Pancreas (tissue), 10 donors: ENCODE results near the gene CLDND1. TPM values are rescaled to one million over a fixed set of nuclear protein-coding genes. Genes with fewer than 3 reads are reported as not detected.

Experiments used
- ATAC-seq, 4 donors: fragments of 200-7000 bp; cut with Tn5 transposase; one replicate each; pipeline versions ENCODE4 v1.8.0 to v1.9.1; 2020; ENCODE audit warnings: mild to moderate bottlenecking in 4 of 4, moderate library complexity in 4 of 4
- DNase-seq, 6 donors: peaks; one replicate each; pipeline ENCODE4 v3.0.0-alpha.2; 2020
- FAIRE-seq: peaks from 2 replicates; lab custom pipeline; 2012; peaks lifted over from hg19 to GRCh38; lab: Jason Lieb, UNC
- H3K27ac ChIP-seq, 4 donors: fragments of 200-600 bp; sonication (generic); 1 replicate in 3 of 4; 2 replicates in 1 of 4; pipeline versions ENCODE4 v1.5.0 to v1.8.0; 2020
- H3K27me3 ChIP-seq, 4 donors: fragments of 200-600 bp; one replicate each; pipeline ENCODE4 v1.8.0; 2021
- H3K36me3 ChIP-seq, 3 donors: fragments of 200-600 bp; sonication (generic) in 1 of 3; one replicate each; pipeline versions ENCODE4 v1.5.0 to v1.8.0; 2020 to 2021
- H3K4me1 ChIP-seq, 3 donors: fragments of 200-600 bp; one replicate each; pipeline ENCODE4 v1.8.0; 2021
- H3K4me3 ChIP-seq, 4 donors: fragments of 200-600 bp; sonication (generic) in 2 of 4; one replicate each; pipeline versions ENCODE4 v1.5.0 to v1.8.0; 2020 to 2021
- H3K9me3 ChIP-seq, 4 donors: fragments of 200-600 bp; one replicate each; pipeline ENCODE4 v1.8.0; 2021
- WGBS, 2 donors: extraction: QIAGEN DNeasy Blood & Tissue Kit; methylation state at CpG; one replicate each; pipeline ENCODE4 v1.1.7; 2013; 5-methylcytosine and 5-hydroxymethylcytosine counted together
- intact Hi-C, 3 donors: fragments of 100-400 bp; cut with DNase I; formaldehyde crosslinking; loops; one replicate each; pipeline versions ENCODE4 v1.11.1 to v1.14.2; 2022
- polyA plus RNA-seq, 2 donors: library from polyadenylated mRNA; stranded (reverse); fragments of 200-250 nt; gene quantifications; one replicate each; pipeline ENCODE4 v1.2.3, GENCODE V29; 2013
- total RNA-seq, 6 donors: library from RNA; stranded (reverse); fragmentation: NEBNext Ultra II Directional in 4 of 6; extraction: Animal tissue kit (Norgen Biotek cat#: 25700) in 4 of 6; gene quantifications; one replicate each; pipeline versions ENCODE4 v1.2.1 to v1.2.4, GENCODE V29; 2021 to 2023
- TF ChIP-seq, protein P1 (sequence below), 4 donors: fragments of 200-600 bp; sonication (generic) in 3 of 4; IDR thresholded peaks; one replicate each; pipeline versions ENCODE4 v1.5.0 to v1.8.0; 2021; ENCODE audit warnings: antibody characterized with exemption in 4 of 4
- donor health status: healthy with polysubstance abuse.
- donor health status: DM: no; HTN: no; CAD: no; lungs with moderate emphysema.
- donor health status: DM: no; HTN: no; CAD: no.
- donor health status: control.
- donor health status: control.
- donor health status: Bipolar disorder and iron deficiency.
- donor health status: DM: yes; HTN: yes; CAD: no.
- donor health status: DM: no; HTN: no; CAD: no.
- donor health status: DM: no; HTN: no; CAD: no.
- donor health status: DM: yes; HTN: yes; CAD: no.

The CLDND1 gene
- total and polyA plus RNA-seq, 8 donors, result 16.0 to 37.2 (median 22.3) TPM

DNA sequence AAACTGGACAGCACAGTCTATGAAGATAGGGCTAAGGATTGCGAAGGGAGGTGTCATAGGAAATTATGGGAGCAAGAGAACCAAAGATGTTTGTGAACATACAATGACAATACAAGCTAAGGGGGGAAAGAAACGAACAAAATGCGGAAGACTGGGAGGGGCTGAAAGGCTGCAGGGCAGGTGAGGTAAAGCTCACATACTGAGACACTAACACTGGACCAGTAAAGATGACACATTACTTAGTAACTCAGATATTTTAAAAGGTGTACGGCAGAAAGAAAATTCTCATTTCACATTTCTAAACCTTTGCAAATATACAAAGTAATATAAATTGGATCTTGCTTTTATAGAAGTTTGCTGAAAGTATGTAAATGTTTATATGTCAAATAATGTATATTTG is 10.1 kb downstream of the CLDND1 start:
- intact Hi-C loops, result no loop called here
- DNase-seq (no peak), FAIRE-seq (no peak), ATAC-seq (no peak)
- Histone ChIP-seq H3K9me3 (no peaks in the 10 kb centered on the region), H3K27ac (no peak overlapping the region), H3K36me3 (no peaks in the 10 kb centered on the region), H3K27me3 (no peaks in the 10 kb centered on the region), H3K4me1 (no peaks in the 10 kb centered on the region), H3K4me3 (no peak overlapping the region)
- WGBS, 2 donors, result 89 to 92% methylated on average over 4 of the region's 4 CpGs
- TF ChIP-seq, protein P1, sequence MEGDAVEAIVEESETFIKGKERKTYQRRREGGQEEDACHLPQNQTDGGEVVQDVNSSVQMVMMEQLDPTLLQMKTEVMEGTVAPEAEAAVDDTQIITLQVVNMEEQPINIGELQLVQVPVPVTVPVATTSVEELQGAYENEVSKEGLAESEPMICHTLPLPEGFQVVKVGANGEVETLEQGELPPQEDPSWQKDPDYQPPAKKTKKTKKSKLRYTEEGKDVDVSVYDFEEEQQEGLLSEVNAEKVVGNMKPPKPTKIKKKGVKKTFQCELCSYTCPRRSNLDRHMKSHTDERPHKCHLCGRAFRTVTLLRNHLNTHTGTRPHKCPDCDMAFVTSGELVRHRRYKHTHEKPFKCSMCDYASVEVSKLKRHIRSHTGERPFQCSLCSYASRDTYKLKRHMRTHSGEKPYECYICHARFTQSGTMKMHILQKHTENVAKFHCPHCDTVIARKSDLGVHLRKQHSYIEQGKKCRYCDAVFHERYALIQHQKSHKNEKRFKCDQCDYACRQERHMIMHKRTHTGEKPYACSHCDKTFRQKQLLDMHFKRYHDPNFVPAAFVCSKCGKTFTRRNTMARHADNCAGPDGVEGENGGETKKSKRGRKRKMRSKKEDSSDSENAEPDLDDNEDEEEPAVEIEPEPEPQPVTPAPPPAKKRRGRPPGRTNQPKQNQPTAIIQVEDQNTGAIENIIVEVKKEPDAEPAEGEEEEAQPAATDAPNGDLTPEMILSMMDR (IDR thresholded peaks at IDR 0.05), result no peak

DNA sequence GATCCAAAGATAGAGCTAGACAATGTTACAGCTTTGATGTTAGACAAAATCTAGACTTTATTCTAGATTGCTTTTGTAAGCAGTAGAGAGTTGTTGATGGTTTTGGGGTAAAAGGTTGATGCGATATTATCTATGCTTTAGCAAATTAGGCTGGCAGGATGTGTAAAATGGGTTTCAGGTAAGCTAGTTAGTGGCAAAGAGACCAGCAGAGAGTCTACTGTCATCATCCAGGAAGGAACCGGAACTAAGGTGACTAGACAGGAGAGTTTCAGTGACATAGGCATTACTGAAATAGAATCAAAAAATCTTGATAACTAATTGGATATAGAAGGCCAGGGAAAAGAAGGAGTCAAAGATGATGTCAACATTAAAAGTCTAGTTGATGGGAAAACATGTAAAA is 14.1 kb downstream of the CLDND1 start:
- DNase-seq (no peak), FAIRE-seq (no peak), ATAC-seq (no peak)
- Histone ChIP-seq H3K27me3 (no peaks in the 10 kb centered on the region), H3K36me3 (no peaks in the 10 kb centered on the region), H3K9me3 (no peaks in the 10 kb centered on the region), H3K4me1 (no peaks in the 10 kb centered on the region), H3K4me3 (no peak overlapping the region), H3K27ac (no peak overlapping the region)
- TF ChIP-seq, protein P1 (IDR thresholded peaks at IDR 0.05), result no peak
- intact Hi-C loops, result no loop called here
- WGBS, 2 donors, result 97 to 99% methylated on average over 2 of the region's 2 CpGs

DNA sequence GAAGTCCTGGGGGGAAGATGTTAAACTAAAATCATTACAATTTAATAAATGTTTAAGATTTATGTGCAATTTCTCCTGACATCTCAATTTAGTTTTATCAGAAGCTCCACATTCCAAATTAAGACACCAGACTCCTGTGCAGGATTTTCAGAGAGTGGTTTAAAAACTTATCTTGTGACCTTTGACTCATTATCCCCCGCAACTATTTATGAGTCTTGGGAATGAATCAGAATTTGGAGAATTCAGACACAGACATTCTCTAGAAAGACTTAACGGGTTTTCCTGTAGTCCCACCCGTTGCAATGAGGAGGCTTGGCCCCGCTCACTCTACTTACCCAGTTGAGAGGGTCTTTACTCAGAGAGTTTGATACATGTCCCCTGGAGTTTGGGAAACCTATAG is 18.2 kb downstream of the CLDND1 start:
- intact Hi-C loops, result no loop called here
- DNase-seq (no peak), ATAC-seq (no peak), FAIRE-seq (no peak)
- no peak overlapping the region for H3K4me3 ChIP-seq
- TF ChIP-seq, protein P1 (IDR thresholded peaks at IDR 0.05), result no peak
- no peaks in the 10 kb centered on the region for H3K27me3 ChIP-seq
- H3K4me1 ChIP-seq, result no peaks in the 10 kb centered on the region
- H3K36me3 ChIP-seq, result no peaks in the 10 kb centered on the region
- no peaks in the 10 kb centered on the region for H3K9me3 ChIP-seq
- H3K27ac ChIP-seq, result no peak overlapping the region
- WGBS, 2 donors, result 56 to 59% methylated on average over 4 of the region's 4 CpGs

DNA sequence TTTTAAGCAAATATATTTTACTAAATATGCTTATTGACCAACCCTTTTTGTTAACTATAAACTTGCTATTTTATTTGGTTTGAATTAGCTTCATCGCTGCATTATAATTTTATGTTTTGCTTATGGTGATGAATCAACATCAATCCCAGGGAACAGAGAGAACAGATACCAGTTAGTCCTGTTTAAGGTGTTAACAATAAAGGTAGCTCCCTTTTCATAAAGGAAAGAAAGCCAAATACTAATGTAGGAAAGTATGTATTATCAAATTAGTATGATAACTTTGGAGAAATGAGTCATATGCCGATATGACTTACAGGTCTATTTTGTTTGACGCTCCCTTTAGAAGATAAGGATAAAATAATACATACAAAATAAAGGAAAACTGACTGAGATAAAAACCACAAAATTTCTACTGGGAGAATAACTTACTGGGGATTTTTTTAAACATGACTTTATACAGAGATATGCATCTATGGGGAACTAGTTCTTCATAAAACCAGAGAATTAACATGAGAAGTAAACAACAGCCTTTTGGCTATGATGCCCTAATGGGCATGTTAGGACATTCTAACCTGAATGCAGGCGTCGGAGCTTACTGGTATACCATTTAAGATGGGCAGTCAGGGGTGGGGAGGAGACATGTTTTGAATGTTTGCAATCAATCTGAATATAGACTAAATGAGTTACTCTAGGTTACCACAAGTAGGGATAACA is 20.7 kb downstream of the CLDND1 start:
- Histone ChIP-seq H3K27me3 (no peaks in the 10 kb centered on the region), H3K27ac (no peak overlapping the region), H3K4me3 (no peak overlapping the region), H3K4me1 (no peaks in the 10 kb centered on the region), H3K36me3 (no peaks in the 10 kb centered on the region), H3K9me3 (no peaks in the 10 kb centered on the region)
- DNase-seq (no peak), FAIRE-seq (no peak), ATAC-seq (no peak)
- WGBS, 2 donors, result 75 to 86% methylated on average over 5 of the region's 5 CpGs
- TF ChIP-seq, protein P1 (IDR thresholded peaks at IDR 0.05), result no peak
- intact Hi-C loops, result no loop called here

DNA sequence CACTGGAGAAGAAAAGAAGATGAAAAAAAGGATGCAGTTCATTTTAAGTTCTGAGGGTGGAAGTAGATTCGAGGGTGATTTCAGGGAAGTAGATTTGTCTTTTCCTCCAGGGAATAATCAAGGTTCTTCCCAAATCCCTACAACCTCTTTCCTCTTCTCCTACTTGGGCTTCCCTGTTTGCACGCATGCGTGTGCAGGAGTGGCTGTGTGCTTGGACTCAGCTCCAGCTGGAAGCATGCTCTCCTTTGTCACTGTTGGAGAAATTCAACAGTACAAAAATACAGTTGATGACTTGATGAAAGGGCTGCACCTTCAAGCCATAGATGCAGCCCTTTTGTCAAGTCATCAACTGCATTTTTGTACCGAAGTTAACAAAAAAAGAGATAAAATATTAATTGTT is 21.4 kb downstream of the CLDND1 start:
- Histone ChIP-seq H3K4me1 (no peaks in the 10 kb centered on the region), H3K9me3 (no peaks in the 10 kb centered on the region), H3K27ac (no peak overlapping the region), H3K4me3 (no peak overlapping the region), H3K27me3 (no peaks in the 10 kb centered on the region), H3K36me3 (no peaks in the 10 kb centered on the region)
- no peak for DNase-seq
- TF ChIP-seq, protein P1 (IDR thresholded peaks at IDR 0.05), result no peak
- intact Hi-C loops, result no loop called here
- no peak for ATAC-seq
- 73 to 77% methylated on average over 4 of the region's 4 CpGs for WGBS, 2 donors
- no peak for FAIRE-seq
